Measurements from ENCODE around the gene AGBL1.

GRCh38 chr15:86865920-86866319 lies 786.2 kb downstream of the AGBL1 start:
- no peak for TF ChIP-seq CTCF (conservative IDR thresholded peaks at IDR 0.05)
- no peak for TF ChIP-seq EZH2 (IDR thresholded peaks at IDR 0.05; ENCODE audit: low read depth)

Measured in PC-9 (cell line).